Endodermal cell (in vitro differentiated cells): ENCODE measurements around the gene ZNF644. TPM values are rescaled to one million over a fixed set of nuclear protein-coding genes. Genes with fewer than 3 reads are reported as not detected.
"Not testable (repeated sequence)": the region's sequence is repeated elsewhere in the genome, so short reads cannot be mapped to it uniquely, and the experiment has no call there.

ENCODE experiments used
- DNase-seq: peaks from one replicate; pipeline ENCODE4 v3.0.0-alpha.2; 2017
- H3K27ac ChIP-seq: 2 replicates; pipeline ENCODE4 v1.5.1; 2013; ENCODE audit warnings: mild to moderate bottlenecking, low read depth, low read length, moderate library complexity
- H3K27me3 ChIP-seq: 2 replicates; pipeline ENCODE4 v1.6.1; 2013; ENCODE audit warnings: mild to moderate bottlenecking, low read length, moderate library complexity; ENCODE audit not compliant: insufficient read depth, control insufficient read depth, poor library complexity, severe bottlenecking
- H3K36me3 ChIP-seq: 2 replicates; pipeline ENCODE4 v1.7.0; 2013; ENCODE audit warnings: mild to moderate bottlenecking, low read length, moderate library complexity; ENCODE audit not compliant: control insufficient read depth, insufficient read depth
- H3K4me1 ChIP-seq: one replicate; pipeline ENCODE4 v1.7.0; 2013; ENCODE audit warnings: low read length; ENCODE audit not compliant: control insufficient read depth, insufficient read depth
- H3K4me3 ChIP-seq: 2 replicates; pipeline ENCODE4 v1.5.1; 2013; ENCODE audit warnings: mild to moderate bottlenecking, low read length, moderate library complexity
- H3K9ac ChIP-seq: 2 replicates; pipeline ENCODE4 v1.6.1; 2013; ENCODE audit warnings: mild to moderate bottlenecking, low read length, moderate library complexity; ENCODE audit not compliant: poor library complexity, severe bottlenecking; ENCODE audit errors: extremely low read depth
- H3K9me3 ChIP-seq: 2 replicates; pipeline ENCODE4 v1.6.1; 2013; ENCODE audit warnings: mild to moderate bottlenecking, low read length, moderate library complexity; ENCODE audit not compliant: control insufficient read depth
- H3K27ac Mint-ChIP-seq: 2 replicates; pipeline ENCODE4 v1.8.0; 2020; ENCODE audit warnings: mixed read lengths
- H3K27me3 Mint-ChIP-seq: 2 replicates; pipeline ENCODE4 v1.8.0; 2021; ENCODE audit warnings: mild to moderate bottlenecking, mixed read lengths; ENCODE audit not compliant: insufficient read depth
- H3K36me3 Mint-ChIP-seq: 2 replicates; pipeline ENCODE4 v1.8.0; 2020; ENCODE audit warnings: low read depth, mixed read lengths
- H3K4me1 Mint-ChIP-seq: 2 replicates; pipeline ENCODE4 v1.8.0; 2020; ENCODE audit warnings: mixed read lengths
- H3K4me3 Mint-ChIP-seq: 2 replicates; pipeline ENCODE4 v1.8.0; 2020; ENCODE audit warnings: mild to moderate bottlenecking, moderate library complexity, mixed read lengths
- H3K9me3 Mint-ChIP-seq: 2 replicates; pipeline ENCODE4 v1.8.0; 2020; ENCODE audit warnings: mild to moderate bottlenecking, mixed read lengths
- WGBS, 2 experiments: methylation state at CpG; one replicate each; pipeline versions ENCODE4 v1.1.5 to v1.1.7; 2013; ENCODE audit warnings: missing lambda C conversion rate in 2 of 2, mixed read lengths in 1 of 2; ENCODE audit not compliant: insufficient coverage in 1 of 2, insufficient read length in 1 of 2; 5-methylcytosine and 5-hydroxymethylcytosine counted together
- total RNA-seq, 2 donors: library from RNA; stranded (reverse); fragmentation: NEBNext Ultra II Directional in 1 of 2; extraction: Animal tissue kit (Norgen Biotek cat#: 25700) in 1 of 2; gene quantifications; 2 replicates in 1 of 2; 3 replicates in 1 of 2; pipeline ENCODE4 v1.2.1, GENCODE V29; 2021
- TF ChIP-seq, protein P1 (sequence below): fragments of 200-600 bp; sonication (generic); conservative IDR thresholded peaks from 2 replicates; pipeline ENCODE4 v1.5.0; 2021; ENCODE audit warnings: antibody characterized with exemption, mild to moderate bottlenecking

Gene ZNF644
- total RNA-seq, 2 donors from 2014 or later, result 57.5 to 75.7 TPM

- Mint-ChIP-seq H3K4me1 (peaks cover 22% of the 10 kb centered on the region), H3K27me3 (no peaks in the 10 kb centered on the region), H3K27ac (no peak overlapping the region), H3K36me3 (peaks cover 35% of the 10 kb centered on the region), H3K4me3 (no peak overlapping the region), H3K9me3 (no peaks in the 10 kb centered on the region)
- Histone ChIP-seq H3K27ac (no peak overlapping the region), H3K4me1 (peaks cover 7% of the 10 kb centered on the region), H3K36me3 (peaks cover 80% of the 10 kb centered on the region), H3K4me3 (no peak overlapping the region), H3K27me3 (no peaks in the 10 kb centered on the region), H3K9ac (no peak overlapping the region), H3K9me3 (no peaks in the 10 kb centered on the region)
- TF ChIP-seq, protein P1, sequence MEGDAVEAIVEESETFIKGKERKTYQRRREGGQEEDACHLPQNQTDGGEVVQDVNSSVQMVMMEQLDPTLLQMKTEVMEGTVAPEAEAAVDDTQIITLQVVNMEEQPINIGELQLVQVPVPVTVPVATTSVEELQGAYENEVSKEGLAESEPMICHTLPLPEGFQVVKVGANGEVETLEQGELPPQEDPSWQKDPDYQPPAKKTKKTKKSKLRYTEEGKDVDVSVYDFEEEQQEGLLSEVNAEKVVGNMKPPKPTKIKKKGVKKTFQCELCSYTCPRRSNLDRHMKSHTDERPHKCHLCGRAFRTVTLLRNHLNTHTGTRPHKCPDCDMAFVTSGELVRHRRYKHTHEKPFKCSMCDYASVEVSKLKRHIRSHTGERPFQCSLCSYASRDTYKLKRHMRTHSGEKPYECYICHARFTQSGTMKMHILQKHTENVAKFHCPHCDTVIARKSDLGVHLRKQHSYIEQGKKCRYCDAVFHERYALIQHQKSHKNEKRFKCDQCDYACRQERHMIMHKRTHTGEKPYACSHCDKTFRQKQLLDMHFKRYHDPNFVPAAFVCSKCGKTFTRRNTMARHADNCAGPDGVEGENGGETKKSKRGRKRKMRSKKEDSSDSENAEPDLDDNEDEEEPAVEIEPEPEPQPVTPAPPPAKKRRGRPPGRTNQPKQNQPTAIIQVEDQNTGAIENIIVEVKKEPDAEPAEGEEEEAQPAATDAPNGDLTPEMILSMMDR, result no peak
- WGBS, 2 experiments, result 89% methylated on average over 1 of the region's 1 CpG; no CpG with 5 or more reads in 1 of the 2 experiments
- no peak for DNase-seq
Observed at GRCh38 chr1:90936731-90937130, 85.1 kb downstream of the ZNF644 start.

- Histone ChIP-seq H3K4me1 (peaks cover 7% of the 10 kb centered on the region), H3K36me3 (peaks cover 79% of the 10 kb centered on the region), H3K9me3 (no peaks in the 10 kb centered on the region), H3K27ac (no peak overlapping the region), H3K27me3 (no peaks in the 10 kb centered on the region), H3K9ac (no peak overlapping the region), H3K4me3 (no peak overlapping the region)
- no peaks in the 10 kb centered on the region for H3K27me3 Mint-ChIP-seq
- DNase-seq, result no peak
- WGBS, 2 experiments, result 84 to 90% methylated on average over 2 to 3 of the region's 4 CpGs
- H3K36me3 Mint-ChIP-seq, result peaks cover 34% of the 10 kb centered on the region
- no peak overlapping the region for H3K4me3 Mint-ChIP-seq
- peaks cover 20% of the 10 kb centered on the region for H3K4me1 Mint-ChIP-seq
- peak overlapping the region; percentile 20 for H3K27ac Mint-ChIP-seq
- TF ChIP-seq, protein P1, result no peak
- no peaks in the 10 kb centered on the region for H3K9me3 Mint-ChIP-seq
Observed at GRCh38 chr1:90936061-90936460, 85.8 kb downstream of the ZNF644 start.

- H3K27me3 Mint-ChIP-seq, H3K4me3 Mint-ChIP-seq, DNase-seq, H3K27ac ChIP-seq, H3K4me3 ChIP-seq, H3K9ac ChIP-seq, H3K9me3 Mint-ChIP-seq, H3K9me3 ChIP-seq, H3K27ac Mint-ChIP-seq, H3K27me3 ChIP-seq, H3K4me1 ChIP-seq: not testable (repeated sequence)
- WGBS, 2 experiments, result 95 to 98% methylated on average over 3 to 8 of the region's 8 CpGs
- H3K36me3 Mint-ChIP-seq, result peaks cover 10% of the 10 kb centered on the region
- H3K36me3 ChIP-seq, result peaks cover 17% of the 10 kb centered on the region
- peaks cover 35% of the 10 kb centered on the region for H3K4me1 Mint-ChIP-seq
Observed at GRCh38 chr1:90928231-90928630, 93.6 kb downstream of the ZNF644 start.

GRCh38 chr1:90927674-90928073, 94.2 kb downstream of the ZNF644 start:
- not testable (repeated sequence) for H3K4me3 ChIP-seq, H3K9me3 Mint-ChIP-seq, H3K4me1 ChIP-seq, H3K9ac ChIP-seq, H3K27me3 Mint-ChIP-seq, H3K4me3 Mint-ChIP-seq, H3K9me3 ChIP-seq, H3K27ac ChIP-seq, H3K27me3 ChIP-seq, DNase-seq, H3K27ac Mint-ChIP-seq
- Mint-ChIP-seq H3K4me1 (peaks cover 41% of the 10 kb centered on the region), H3K36me3 (peaks cover 10% of the 10 kb centered on the region)
- H3K36me3 ChIP-seq, result peaks cover 12% of the 10 kb centered on the region
- 96 to 98% methylated on average over 5 of the region's 5 CpGs for WGBS, 2 experiments
